SK-N-SH (cell line): ENCODE data around the gene CTNNB1. TPM values are rescaled to one million over a fixed set of nuclear protein-coding genes. Genes with fewer than 3 reads are reported as not detected.

Experiments used
- CTCF ChIA-PET: fragments of 300-600, 350-600 bp; formaldehyde crosslinking; extraction: SDS; loops from one replicate; lab custom pipeline; 2021; lab: Yijun Ruan, JAX
- POLR2A ChIA-PET: fragments of 350-600 bp; sonication (Branson Sonifier 250); formaldehyde crosslinking; extraction: SDS; loops from one replicate; lab custom pipeline; 2020; ENCODE audit warnings: antibody characterized with exemption, inconsistent platforms; lab: Yijun Ruan, JAX
- DNase-seq: peaks from one replicate; pipeline ENCODE4 v3.0.0; 2012
- H2AFZ ChIP-seq: fragments of 200-600 bp; sonication (generic); 2 replicates; pipeline ENCODE4 v1.8.1; 2016; ENCODE audit warnings: antibody characterized with exemption, mild to moderate bottlenecking, low read depth
- H3F3A ChIP-seq: fragments of 200-600 bp; sonication (generic); replicated peaks from 2 replicates; pipeline ENCODE3; 2016; ENCODE audit warnings: antibody characterized with exemption, mild to moderate bottlenecking; ENCODE audit not compliant: insufficient read depth
- H3K27ac ChIP-seq, 2 experiments: fragments of 200-500 bp in 1 of 2; fragments of 200-600 bp in 1 of 2; sonication (Bioruptor generic) in 1 of 2; sonication (generic), shearing (Covaris generic) in 1 of 2; 2 replicates each; pipeline versions ENCODE4 v1.5.1 to v1.6.1; 2014 to 2016; ENCODE audit warnings: low read depth in 2 of 2, inconsistent platforms in 1 of 2, low read length in 1 of 2, mild to moderate bottlenecking in 1 of 2, mixed read lengths in 1 of 2
- H3K27me3 ChIP-seq: fragments of 200-600 bp; sonication (generic), shearing (Covaris generic); 2 replicates; pipeline ENCODE4 v1.6.1; 2016; ENCODE audit warnings: mixed run types; ENCODE audit not compliant: insufficient read depth
- H3K36me3 ChIP-seq, 2 experiments: fragments of 200-500 bp in 1 of 2; fragments of 200-600 bp in 1 of 2; sonication (Bioruptor generic) in 1 of 2; sonication (generic) in 1 of 2; replicated peaks in 1 of 2; 2 replicates each; pipeline versions ENCODE3 to v1.5.1; 2014 to 2016; ENCODE audit warnings: low read length in 1 of 2, mild to moderate bottlenecking in 1 of 2; ENCODE audit not compliant: insufficient read depth in 2 of 2, control insufficient read depth in 1 of 2
- H3K4me1 ChIP-seq, 2 experiments: fragments of 200-500 bp in 1 of 2; fragments of 200-600 bp in 1 of 2; sonication (Bioruptor generic) in 1 of 2; sonication (generic), shearing (Covaris generic) in 1 of 2; 2 replicates each; pipeline versions ENCODE4 v1.5.1 to v1.6.1; 2014 to 2016; ENCODE audit warnings: low read depth in 1 of 2, low read length in 1 of 2, mixed run types in 1 of 2; ENCODE audit not compliant: insufficient read depth in 2 of 2, control insufficient read depth in 1 of 2
- H3K4me2 ChIP-seq: fragments of 200-600 bp; sonication (generic), shearing (Covaris generic); 2 replicates; pipeline ENCODE4 v1.6.1; 2017; ENCODE audit warnings: mixed run types
- H3K4me3 ChIP-seq, 2 experiments: fragments of 200-500 bp in 1 of 2; fragments of 200-600 bp in 1 of 2; sonication (Bioruptor generic) in 1 of 2; sonication (generic), shearing (Covaris generic) in 1 of 2; 2 replicates each; pipeline versions ENCODE4 v1.5.1 to v1.8.1; 2014 to 2016; ENCODE audit warnings: low read depth in 2 of 2, inconsistent platforms in 1 of 2, low read length in 1 of 2, mild to moderate bottlenecking in 1 of 2, mixed read lengths in 1 of 2, moderate library complexity in 1 of 2
- H3K79me2 ChIP-seq: fragments of 200-600 bp; sonication (generic); 2 replicates; pipeline ENCODE4 v1.8.1; 2017; ENCODE audit warnings: mild to moderate bottlenecking; ENCODE audit not compliant: insufficient read depth
- H3K9ac ChIP-seq: fragments of 200-600 bp; sonication (generic); 2 replicates; pipeline ENCODE4 v1.6.1; 2017; ENCODE audit warnings: mixed run types
- H3K9me2 ChIP-seq: fragments of 200-600 bp; sonication (generic); 2 replicates; pipeline ENCODE4 v1.6.1; 2017; ENCODE audit warnings: mixed run types
- H3K9me3 ChIP-seq: fragments of 200-600 bp; sonication (generic); 2 replicates; pipeline ENCODE4 v1.6.1; 2017; ENCODE audit warnings: mixed run types, mild to moderate bottlenecking, moderate library complexity
- H4K20me1 ChIP-seq: fragments of 200-600 bp; sonication (generic); 2 replicates; pipeline ENCODE4 v1.6.1; 2017; ENCODE audit warnings: mild to moderate bottlenecking, mixed run types; ENCODE audit not compliant: insufficient read depth
- CHD2 ChIP-seq: fragments of 150-350 bp; IDR thresholded peaks from 2 replicates; pipeline ENCODE4 v1.6.1; 2018; ENCODE audit warnings: low read length; ENCODE audit not compliant: partially characterized antibody
- ELF1 ChIP-seq: IDR thresholded peaks from 2 replicates; pipeline ENCODE4 v1.4.0; 2012
- FOXJ3 ChIP-seq: sonication (generic); formaldehyde crosslinking; IDR thresholded peaks from 2 replicates; pipeline ENCODE4 v1.5.1; 2020; ENCODE audit warnings: mild to moderate bottlenecking, missing genetic modification reagents
- FOXM1 ChIP-seq: IDR thresholded peaks from 2 replicates; pipeline ENCODE4 v1.4.0; 2012; ENCODE audit warnings: low read depth, mild to moderate bottlenecking
- GABPA ChIP-seq: IDR thresholded peaks from 2 replicates; pipeline ENCODE4 v1.4.0; 2012; ENCODE audit warnings: low read depth, mild to moderate bottlenecking
- GATA2 ChIP-seq: sonication (generic); formaldehyde crosslinking; IDR thresholded peaks from 2 replicates; pipeline ENCODE4 v1.5.0; 2020; ENCODE audit warnings: mild to moderate bottlenecking, missing genetic modification reagents
- MEF2A ChIP-seq: IDR thresholded peaks from 2 replicates; pipeline ENCODE4 v1.4.0; 2012; ENCODE audit warnings: low read depth, borderline replicate concordance
- MXI1 ChIP-seq: IDR thresholded peaks from 2 replicates; pipeline ENCODE4 v1.6.1; 2012; ENCODE audit warnings: mild to moderate bottlenecking, low read depth, low read length, improper control_type of control experiment
- POLR2AphosphoS5 ChIP-seq: IDR thresholded peaks from 2 replicates; pipeline ENCODE4 v1.6.1; 2012; ENCODE audit warnings: low read depth, low read length
- RCOR1 ChIP-seq: fragments of 150-350 bp; IDR thresholded peaks from 2 replicates; pipeline ENCODE4 v1.6.1; 2017; ENCODE audit warnings: antibody characterized with exemption, low read length
- RFX5 ChIP-seq: IDR thresholded peaks from 2 replicates; pipeline ENCODE4 v1.6.1; 2012; ENCODE audit warnings: mild to moderate bottlenecking, improper control_type of control experiment, low read length
- SMC3 ChIP-seq: IDR thresholded peaks from 2 replicates; pipeline ENCODE4 v1.6.1; 2012; ENCODE audit warnings: low read depth, low read length, improper control_type of control experiment
- TCF12 ChIP-seq: IDR thresholded peaks from 2 replicates; pipeline ENCODE4 v1.4.0; 2012
- TEAD4 ChIP-seq: IDR thresholded peaks from 2 replicates; pipeline ENCODE4 v1.4.0; 2012; ENCODE audit warnings: mild to moderate bottlenecking, borderline replicate concordance; ENCODE audit not compliant: insufficient read depth
- YY1 ChIP-seq: IDR thresholded peaks from 2 replicates; pipeline ENCODE4 v1.4.0; 2012; ENCODE audit warnings: low read depth, mild to moderate bottlenecking
- ZBTB33 ChIP-seq: IDR thresholded peaks from 2 replicates; pipeline ENCODE4 v1.4.0; 2012; ENCODE audit warnings: low read depth, borderline replicate concordance
- WGBS: methylation state at CpG from one replicate; pipeline ENCODE4 v1.1.6; 2017; ENCODE audit warnings: low lambda C conversion rate; 5-methylcytosine and 5-hydroxymethylcytosine counted together
- polyA plus RNA-seq, 3 experiments: library from polyadenylated mRNA; depleted of rRNA; stranded (reverse); fragments of >200 nt; gene quantifications; 2 replicates each; pipeline ENCODE4 v1.2.3, GENCODE V29; 2012
- TF ChIP-seq, protein P1 (sequence below): fragments of 150-350 bp; IDR thresholded peaks from 2 replicates; pipeline ENCODE4 v1.6.1; 2016; ENCODE audit warnings: mild to moderate bottlenecking, low read depth, low read length
- TF ChIP-seq, protein P2 (sequence below): fragments of 150-350 bp; IDR thresholded peaks from 2 replicates; pipeline ENCODE4 v1.6.1; 2017; ENCODE audit warnings: antibody characterized with exemption, low read length, low read depth, borderline replicate concordance

CTNNB1 gene
- polyA plus RNA-seq, 1 of the 3 experiments (the other 2 are of a cell fraction) = 178 TPM

GRCh38 chr3:41212088-41212487 is 12.8 kb downstream of the CTNNB1 start:
- peaks cover 100% of the 10 kb centered on the region for H4K20me1 ChIP-seq
- H3K4me2 ChIP-seq = no peak overlapping the region
- peaks cover 12% of the 10 kb centered on the region for H3F3A ChIP-seq
- no peak for TF ChIP-seq SMC3
- no peak for TF ChIP-seq GABPA
- no peak for TF ChIP-seq RFX5
- TF ChIP-seq CHD2 = no peak
- no peak for TF ChIP-seq FOXM1
- TF ChIP-seq TCF12 = no peak
- TF ChIP-seq GATA2 (CRISPR knock-in tag) = no peak
- TF ChIP-seq, protein P1, sequence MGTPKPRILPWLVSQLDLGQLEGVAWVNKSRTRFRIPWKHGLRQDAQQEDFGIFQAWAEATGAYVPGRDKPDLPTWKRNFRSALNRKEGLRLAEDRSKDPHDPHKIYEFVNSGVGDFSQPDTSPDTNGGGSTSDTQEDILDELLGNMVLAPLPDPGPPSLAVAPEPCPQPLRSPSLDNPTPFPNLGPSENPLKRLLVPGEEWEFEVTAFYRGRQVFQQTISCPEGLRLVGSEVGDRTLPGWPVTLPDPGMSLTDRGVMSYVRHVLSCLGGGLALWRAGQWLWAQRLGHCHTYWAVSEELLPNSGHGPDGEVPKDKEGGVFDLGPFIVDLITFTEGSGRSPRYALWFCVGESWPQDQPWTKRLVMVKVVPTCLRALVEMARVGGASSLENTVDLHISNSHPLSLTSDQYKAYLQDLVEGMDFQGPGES = no peak
- no peak for TF ChIP-seq YY1
- TF ChIP-seq POLR2AphosphoS5 = no peak
- no peak for TF ChIP-seq FOXJ3 (CRISPR knock-in tag)
- no peak for TF ChIP-seq MEF2A
- no peak for TF ChIP-seq TEAD4
- TF ChIP-seq, protein P2, sequence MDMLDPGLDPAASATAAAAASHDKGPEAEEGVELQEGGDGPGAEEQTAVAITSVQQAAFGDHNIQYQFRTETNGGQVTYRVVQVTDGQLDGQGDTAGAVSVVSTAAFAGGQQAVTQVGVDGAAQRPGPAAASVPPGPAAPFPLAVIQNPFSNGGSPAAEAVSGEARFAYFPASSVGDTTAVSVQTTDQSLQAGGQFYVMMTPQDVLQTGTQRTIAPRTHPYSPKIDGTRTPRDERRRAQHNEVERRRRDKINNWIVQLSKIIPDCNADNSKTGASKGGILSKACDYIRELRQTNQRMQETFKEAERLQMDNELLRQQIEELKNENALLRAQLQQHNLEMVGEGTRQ = no peak
- no peak for TF ChIP-seq ELF1
- no peak for TF ChIP-seq MXI1
- no peak for TF ChIP-seq RCOR1
- no peak for TF ChIP-seq ZBTB33
- DNase-seq = no peak
- WGBS = 94% methylated on average over 2 of the region's 2 CpGs
- no peak overlapping the region for H3K4me3 ChIP-seq
- peaks cover 100% of the 10 kb centered on the region for H3K79me2 ChIP-seq
- no peaks in the 10 kb centered on the region for H3K9me2 ChIP-seq
- ChIA-PET POLR2A (interaction anchor here (0.9 to 1.6 kb wide), 2 partner anchors 13 kb away, joined by 4 to 9 read pairs; partner anchors contain the start of gene CTNNB1), CTCF (interaction anchor here (0.9 kb wide), 1 partner anchor 8 kb away, joined by 3 read pairs; no protein-coding TSS in a partner anchor)
- no peak overlapping the region for H3K27ac ChIP-seq
- no peaks in the 10 kb centered on the region for H3K27me3 ChIP-seq
- H3K9me3 ChIP-seq = no peaks in the 10 kb centered on the region
- peaks cover 0 to 4% of the 10 kb centered on the region in 2 experiments; a peak in 3 of 4 replicates for H3K4me1 ChIP-seq
- H2AFZ ChIP-seq = no peak overlapping the region
- H3K9ac ChIP-seq = no peak overlapping the region
- peaks cover 0 to 19% of the 10 kb centered on the region in 2 experiments for H3K36me3 ChIP-seq
